ENCODE results near the gene AGPAT2. TPM values are rescaled to one million over a fixed set of nuclear protein-coding genes. Genes with fewer than 3 reads are reported as not detected.

AGPAT2 gene
- total RNA-seq, 1 donor from 2014 or later = 19.0 TPM

GRCh38 chr9:136654820-136655535 lies 32.3 kb downstream of the AGPAT2 start:
- no peak for TF ChIP-seq CTCF (conservative IDR thresholded peaks at IDR 0.05)
- H3K4me1 Mint-ChIP-seq = peaks cover 20% of the 10 kb centered on the region
- H3K4me3 Mint-ChIP-seq = no peak overlapping the region
- no peaks in the 10 kb centered on the region for H3K36me3 Mint-ChIP-seq (ENCODE audit: low read depth)
- no peak for DNase-seq (ENCODE audit: low read depth, low spot score)
- H3K9me3 Mint-ChIP-seq = no peaks in the 10 kb centered on the region
- no peak overlapping the region for H3K27ac Mint-ChIP-seq (ENCODE audit: unreplicated experiment)
- H3K27me3 Mint-ChIP-seq (ENCODE audit: low read depth) = no peaks in the 10 kb centered on the region

- Mint-ChIP-seq H3K9me3 (no peaks in the 10 kb centered on the region), H3K4me1 (peaks cover 24% of the 10 kb centered on the region), H3K4me3 (no peak overlapping the region), H3K27ac (ENCODE audit: unreplicated experiment) (no peak overlapping the region), H3K27me3 (ENCODE audit: low read depth) (no peaks in the 10 kb centered on the region), H3K36me3 (ENCODE audit: low read depth) (no peaks in the 10 kb centered on the region)
- TF ChIP-seq CTCF (conservative IDR thresholded peaks at IDR 0.05) = no peak
- DNase-seq (ENCODE audit: low read depth, low spot score) = no peak
Observed at GRCh38 chr9:136653323-136654079, 33.8 kb downstream of the AGPAT2 start.

GRCh38 chr9:136651860-136652259 lies 35.4 kb downstream of the AGPAT2 start:
- no peak for DNase-seq (ENCODE audit: low read depth, low spot score)
- Mint-ChIP-seq H3K4me3 (no peak overlapping the region), H3K27ac (ENCODE audit: unreplicated experiment) (no peak overlapping the region), H3K36me3 (ENCODE audit: low read depth) (no peaks in the 10 kb centered on the region), H3K27me3 (ENCODE audit: low read depth) (no peaks in the 10 kb centered on the region), H3K9me3 (no peaks in the 10 kb centered on the region), H3K4me1 (peaks cover 19% of the 10 kb centered on the region)
- TF ChIP-seq CTCF (conservative IDR thresholded peaks at IDR 0.05) = no peak

GRCh38 chr9:136650648-136651047 lies 36.6 kb downstream of the AGPAT2 start:
- Mint-ChIP-seq H3K27me3 (ENCODE audit: low read depth) (no peaks in the 10 kb centered on the region), H3K4me3 (no peak overlapping the region)

GRCh38 chr9:136650021-136650420 lies 37.2 kb downstream of the AGPAT2 start:
- H3K27me3 Mint-ChIP-seq (ENCODE audit: low read depth) = no peaks in the 10 kb centered on the region
- no peaks in the 10 kb centered on the region for H3K36me3 Mint-ChIP-seq (ENCODE audit: low read depth)
- DNase-seq (ENCODE audit: low read depth, low spot score) = no peak
- H3K9me3 Mint-ChIP-seq = no peaks in the 10 kb centered on the region
- peaks cover 12% of the 10 kb centered on the region for H3K4me1 Mint-ChIP-seq
- H3K27ac Mint-ChIP-seq (ENCODE audit: unreplicated experiment) = peak overlapping the region; percentile 57
- no peak for TF ChIP-seq CTCF (conservative IDR thresholded peaks at IDR 0.05)
- no peak overlapping the region for H3K4me3 Mint-ChIP-seq

More at GRCh38 chr9:136650648-136651047, 36.6 kb downstream of the AGPAT2 start:
- Mint-ChIP-seq H3K27ac (ENCODE audit: unreplicated experiment) (no peak overlapping the region), H3K4me1 (peaks cover 12% of the 10 kb centered on the region), H3K9me3 (no peaks in the 10 kb centered on the region), H3K36me3 (ENCODE audit: low read depth) (no peaks in the 10 kb centered on the region)
- no peak for TF ChIP-seq CTCF (conservative IDR thresholded peaks at IDR 0.05)
- DNase-seq (ENCODE audit: low read depth, low spot score) = no peak

All from neural crest cell (in vitro differentiated cells).